IPS-20b (cell line): ENCODE measurements around the gene AVPR2.

Experiments
- H3K27ac ChIP-seq: one replicate; pipeline ENCODE4 v1.5.1; 2013; ENCODE audit warnings: low read length
- H3K27me3 ChIP-seq: 2 replicates; pipeline ENCODE4 v1.6.1; 2013; ENCODE audit warnings: mild to moderate bottlenecking, low read length, inconsistent platforms; ENCODE audit not compliant: insufficient read depth
- H3K36me3 ChIP-seq: 2 replicates; pipeline ENCODE4 v1.6.1; 2013; ENCODE audit warnings: low read depth, mild to moderate bottlenecking, inconsistent platforms, low read length, moderate library complexity; ENCODE audit not compliant: insufficient read depth
- H3K4me1 ChIP-seq: 2 replicates; pipeline ENCODE4 v1.6.1; 2013; ENCODE audit warnings: mild to moderate bottlenecking, control low read depth, inconsistent platforms, low read length, moderate library complexity; ENCODE audit not compliant: insufficient read depth
- H3K4me3 ChIP-seq: 2 replicates; pipeline ENCODE4 v1.5.1; 2013; ENCODE audit warnings: mild to moderate bottlenecking, low read length, inconsistent platforms
- H3K9ac ChIP-seq: 2 replicates; pipeline ENCODE4 v1.6.1; 2013; ENCODE audit warnings: low read depth, mild to moderate bottlenecking, inconsistent platforms, low read length, moderate library complexity
- H3K9me3 ChIP-seq: 2 replicates; pipeline ENCODE4 v1.6.1; 2013; ENCODE audit warnings: mild to moderate bottlenecking, low read depth, low read length, inconsistent platforms; ENCODE audit not compliant: insufficient read depth

AVPR2 gene

DNA sequence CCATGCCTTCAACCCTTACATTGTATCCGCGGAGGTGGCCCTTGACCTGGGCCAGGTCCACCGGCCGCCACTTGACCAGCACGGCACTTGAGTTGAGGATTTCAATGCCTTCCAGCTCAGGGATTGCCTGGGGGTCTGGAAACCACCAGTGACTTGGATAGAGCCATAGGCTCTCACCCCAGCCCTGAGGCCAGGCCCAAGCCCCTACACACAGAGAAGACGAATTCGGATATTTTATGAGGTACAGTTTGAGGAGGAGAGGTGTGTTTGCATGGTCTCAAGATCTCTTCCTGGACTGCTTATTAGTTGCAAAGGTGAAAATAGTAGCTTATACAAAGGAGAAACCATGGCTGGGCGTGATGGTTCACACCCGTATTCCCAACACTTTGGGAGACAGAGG, 38.8 kb upstream of the AVPR2 start:
- H3K4me1 ChIP-seq = no peaks in the 10 kb centered on the region; the same call in 1 of the 2 replicates
- H3K27me3 ChIP-seq = no peaks in the 10 kb centered on the region
- no peak overlapping the region for H3K4me3 ChIP-seq
- no peaks in the 10 kb centered on the region for H3K9me3 ChIP-seq
- no peak overlapping the region for H3K27ac ChIP-seq
- no peak overlapping the region for H3K9ac ChIP-seq
- H3K36me3 ChIP-seq = no peaks in the 10 kb centered on the region

DNA sequence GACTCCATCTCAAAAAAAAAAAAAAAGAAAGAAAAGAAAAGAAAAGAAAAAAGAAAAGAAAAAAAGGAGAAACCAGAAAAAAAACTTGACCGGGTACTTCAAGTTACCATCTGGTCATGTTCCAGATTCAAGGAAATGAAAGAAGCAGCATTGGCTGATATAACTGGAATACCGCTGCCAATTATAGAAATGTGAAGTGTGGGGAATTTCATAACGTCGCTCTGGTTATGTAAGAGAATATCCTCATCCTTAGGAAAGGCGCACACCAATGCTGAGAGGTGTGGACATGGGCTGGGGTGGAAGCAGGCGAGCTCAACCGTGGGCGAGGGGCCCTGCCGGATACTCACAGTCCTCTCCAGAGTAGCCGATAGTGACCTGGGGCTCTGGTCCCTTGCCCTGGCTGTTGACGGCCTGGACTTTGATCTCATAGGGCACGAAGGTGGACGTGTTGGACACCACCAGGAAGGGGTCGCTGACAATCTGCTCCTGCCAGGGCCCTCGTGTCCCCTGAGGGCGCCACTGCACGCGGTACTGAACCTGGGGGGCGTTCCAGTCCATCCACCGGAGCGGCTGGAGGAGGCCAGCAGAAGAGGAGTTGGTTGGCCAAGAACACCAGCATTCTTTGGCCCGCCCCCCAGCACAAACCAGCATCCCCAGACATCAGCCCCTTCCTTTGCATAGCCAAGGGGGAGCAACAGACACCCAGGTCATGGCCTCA, 38.0 kb upstream of the AVPR2 start:
- no peak overlapping the region for H3K9ac ChIP-seq
- H3K4me1 ChIP-seq = no peaks in the 10 kb centered on the region; the same call in 1 of the 2 replicates
- no peaks in the 10 kb centered on the region for H3K36me3 ChIP-seq
- no peaks in the 10 kb centered on the region for H3K27me3 ChIP-seq
- no peaks in the 10 kb centered on the region for H3K9me3 ChIP-seq
- no peak overlapping the region for H3K4me3 ChIP-seq
- no peak overlapping the region for H3K27ac ChIP-seq

DNA sequence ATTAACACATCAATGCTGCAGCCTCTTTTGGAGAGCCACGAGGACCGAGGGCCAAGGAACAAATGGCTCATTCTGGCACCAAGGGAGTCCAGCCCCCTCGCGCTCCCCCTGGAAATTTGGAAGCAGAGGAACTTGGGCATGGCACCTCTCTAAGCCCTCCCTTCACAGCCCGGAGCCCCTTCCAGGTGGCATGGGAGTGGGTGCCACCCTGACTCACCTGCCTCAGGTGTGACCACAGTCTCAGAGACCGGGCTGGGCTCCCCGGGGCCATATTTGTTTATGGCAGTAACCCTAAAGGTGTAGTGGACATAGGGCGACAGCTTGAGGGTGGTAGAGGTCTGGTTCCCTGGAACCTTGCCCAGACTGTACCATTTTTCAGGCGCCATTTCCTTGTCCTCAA, 37.3 kb upstream of the AVPR2 start:
- no peaks in the 10 kb centered on the region for H3K9me3 ChIP-seq
- H3K27me3 ChIP-seq = no peaks in the 10 kb centered on the region
- no peaks in the 10 kb centered on the region; the same call in 1 of the 2 replicates for H3K4me1 ChIP-seq
- no peak overlapping the region for H3K9ac ChIP-seq
- no peaks in the 10 kb centered on the region for H3K36me3 ChIP-seq
- no peak overlapping the region for H3K27ac ChIP-seq
- no peak overlapping the region for H3K4me3 ChIP-seq

DNA sequence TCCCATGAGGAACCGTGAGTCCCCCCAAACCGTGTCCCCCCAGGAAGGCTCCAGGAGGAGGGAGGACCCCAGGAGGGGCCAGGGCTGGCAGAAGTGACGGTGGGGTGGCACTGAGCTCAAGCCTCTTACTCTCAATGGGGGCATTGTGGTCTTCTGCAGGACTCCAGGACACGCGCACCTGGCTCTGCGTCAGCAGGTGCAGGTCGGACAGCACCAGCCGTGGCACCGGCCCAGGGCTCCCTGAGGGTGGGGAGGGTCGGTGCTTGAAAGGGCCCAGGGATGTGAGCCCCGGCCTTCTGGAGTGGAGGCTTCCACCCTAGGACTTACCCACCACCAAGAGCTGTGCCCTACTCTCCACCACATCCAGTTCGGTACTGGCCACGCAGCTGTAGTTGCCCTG, 36.8 kb upstream of the AVPR2 start:
- Histone ChIP-seq H3K9ac (no peak overlapping the region), H3K27me3 (no peaks in the 10 kb centered on the region), H3K4me3 (no peak overlapping the region), H3K36me3 (no peaks in the 10 kb centered on the region), H3K4me1 (no peaks in the 10 kb centered on the region; the same call in 1 of the 2 replicates), H3K27ac (no peak overlapping the region), H3K9me3 (no peaks in the 10 kb centered on the region)

DNA sequence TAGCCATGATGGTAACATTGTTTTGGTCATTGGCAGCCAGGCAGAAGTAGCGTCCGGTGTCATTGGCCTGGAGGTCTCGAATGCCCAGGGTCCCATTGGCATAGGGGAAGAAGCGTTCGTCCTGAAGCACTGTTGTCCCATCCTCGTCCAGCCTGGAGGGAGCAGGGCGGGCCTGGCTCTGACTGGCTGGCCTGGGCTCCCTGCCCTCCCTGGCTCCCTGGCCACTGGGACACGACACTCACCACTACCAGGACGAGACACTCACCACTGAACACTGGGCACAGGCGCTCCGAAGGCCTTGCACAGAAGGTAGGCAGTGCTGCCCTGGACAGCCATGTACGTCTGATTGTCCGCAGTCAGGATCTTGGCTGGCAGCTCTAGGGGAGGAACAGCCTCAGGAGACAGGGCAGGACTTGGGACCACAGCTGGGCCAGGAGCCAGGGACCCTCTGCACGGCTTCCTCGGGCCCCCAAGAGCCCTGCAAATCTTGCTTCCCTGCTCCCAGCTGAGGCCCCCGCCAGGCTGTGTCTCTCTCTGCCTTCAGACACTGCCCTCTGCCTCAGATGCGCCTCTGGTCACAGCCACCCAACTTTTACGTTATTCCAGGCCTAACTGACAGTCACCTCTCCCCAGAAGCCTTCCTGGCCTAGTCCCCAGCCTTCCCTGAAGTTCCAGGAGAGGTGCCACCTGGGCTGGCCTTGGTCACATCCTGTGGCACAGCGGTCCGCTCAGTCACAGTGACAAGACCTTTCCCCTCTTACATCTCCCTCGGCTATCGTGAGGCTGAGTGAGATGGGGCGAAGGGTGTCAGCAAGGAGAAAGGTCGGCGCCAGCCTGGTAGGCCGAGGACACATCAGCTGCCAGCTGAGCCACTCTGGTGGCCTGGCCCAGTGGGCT, 35.6 kb upstream of the AVPR2 start:
- H3K27ac ChIP-seq = no peak overlapping the region
- H3K4me3 ChIP-seq = no peak overlapping the region
- H3K9ac ChIP-seq = no peak overlapping the region
- H3K36me3 ChIP-seq = no peaks in the 10 kb centered on the region
- no peaks in the 10 kb centered on the region for H3K9me3 ChIP-seq
- no peaks in the 10 kb centered on the region for H3K4me1 ChIP-seq
- no peaks in the 10 kb centered on the region for H3K27me3 ChIP-seq

DNA sequence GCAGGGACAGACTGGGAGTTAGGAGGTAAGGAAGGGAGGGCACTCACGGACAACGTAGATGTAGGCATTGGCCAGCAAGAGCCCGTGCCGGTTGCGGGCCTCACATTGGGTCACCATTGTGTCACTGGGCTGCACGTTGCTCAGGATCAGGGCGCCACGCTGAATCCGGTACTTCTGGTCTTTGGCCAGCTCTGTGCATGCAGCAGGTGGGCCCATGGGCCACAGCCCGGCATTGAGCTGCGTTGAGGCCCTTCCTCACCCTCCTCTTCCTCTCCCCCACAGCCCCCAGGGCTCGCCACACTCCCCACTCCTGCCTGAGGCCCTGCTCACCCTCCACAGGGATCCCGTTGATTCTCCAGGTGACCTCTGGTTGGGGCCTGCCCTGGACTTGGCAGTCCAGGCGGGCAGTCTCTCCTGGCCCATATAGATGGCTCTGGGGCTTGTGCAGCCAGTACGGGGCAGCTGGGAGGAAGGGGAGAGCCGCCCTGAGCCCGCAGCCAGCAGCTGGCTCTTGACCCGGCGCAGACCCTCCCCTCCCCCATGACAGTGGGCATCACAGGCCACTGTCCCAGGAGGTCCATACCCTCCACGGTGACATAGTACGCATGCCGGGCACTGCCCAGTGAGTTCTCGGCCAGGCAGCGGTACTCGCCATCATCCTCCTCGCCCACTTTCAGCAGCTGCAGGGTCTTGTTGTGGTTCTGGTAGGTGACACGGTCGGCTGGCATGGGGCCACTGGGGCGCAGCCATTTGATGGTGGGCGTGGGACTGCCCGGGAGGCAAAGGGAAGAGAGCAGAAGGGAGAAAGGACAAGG, 34.8 kb upstream of the AVPR2 start:
- Histone ChIP-seq H3K36me3 (no peaks in the 10 kb centered on the region), H3K9me3 (no peaks in the 10 kb centered on the region), H3K4me1 (no peaks in the 10 kb centered on the region), H3K9ac (no peak overlapping the region), H3K4me3 (no peak overlapping the region), H3K27me3 (no peaks in the 10 kb centered on the region), H3K27ac (no peak overlapping the region)

DNA sequence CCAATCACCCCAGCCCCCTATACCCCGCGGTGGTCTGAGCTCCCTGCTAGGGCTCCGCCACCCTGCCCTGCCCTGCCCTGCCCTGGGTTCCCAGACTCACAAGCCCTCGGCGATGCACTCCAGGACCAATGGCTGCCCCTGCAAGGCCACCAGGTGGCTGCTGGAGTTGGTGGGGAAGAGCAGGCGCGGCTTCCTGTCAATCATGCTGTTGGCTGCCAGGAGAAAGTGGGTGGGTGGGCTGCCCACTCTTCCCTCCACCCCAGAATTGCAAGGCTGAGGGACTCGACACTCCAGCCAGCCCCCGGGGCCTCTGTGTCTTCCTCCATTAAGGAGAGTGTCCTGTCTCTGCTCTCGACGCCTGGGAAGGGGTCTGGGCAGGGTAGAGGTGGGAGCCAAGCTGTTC, 34.2 kb upstream of the AVPR2 start:
- Histone ChIP-seq H3K4me1 (no peaks in the 10 kb centered on the region), H3K4me3 (no peak overlapping the region), H3K36me3 (no peaks in the 10 kb centered on the region), H3K27me3 (no peaks in the 10 kb centered on the region), H3K9me3 (no peaks in the 10 kb centered on the region), H3K27ac (no peak overlapping the region), H3K9ac (no peak overlapping the region)

DNA sequence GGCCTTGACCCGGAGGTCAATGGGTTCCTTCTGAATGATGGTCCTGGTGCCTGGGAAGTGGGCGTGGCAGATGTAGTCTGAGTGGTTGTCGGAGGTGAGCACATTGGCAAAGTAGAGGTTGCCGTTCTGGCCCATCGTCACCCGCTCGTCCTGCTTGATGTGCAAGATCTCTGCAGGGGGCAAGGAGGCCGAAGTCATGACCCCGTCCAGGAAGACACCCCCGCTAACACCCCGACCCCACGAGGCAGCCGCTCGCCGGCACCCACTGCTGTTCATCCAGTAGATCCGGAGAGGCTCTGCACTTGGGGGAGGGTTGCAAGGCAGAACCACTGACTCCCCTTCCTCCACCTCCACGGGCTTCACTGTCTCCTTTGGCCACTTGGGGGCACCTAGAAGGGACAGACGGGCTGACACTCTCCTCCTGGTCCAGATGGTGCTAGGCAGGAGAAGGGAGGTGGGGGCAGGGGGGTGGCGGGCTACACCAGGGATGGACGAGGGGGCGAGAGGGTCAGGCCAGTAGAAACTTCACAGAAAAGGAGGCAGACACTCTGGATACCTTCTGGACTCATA, 33.6 kb upstream of the AVPR2 start:
- Histone ChIP-seq H3K9ac (no peak overlapping the region), H3K36me3 (no peaks in the 10 kb centered on the region), H3K4me1 (no peaks in the 10 kb centered on the region), H3K4me3 (no peak overlapping the region), H3K9me3 (no peaks in the 10 kb centered on the region), H3K27me3 (no peaks in the 10 kb centered on the region), H3K27ac (no peak overlapping the region)

DNA sequence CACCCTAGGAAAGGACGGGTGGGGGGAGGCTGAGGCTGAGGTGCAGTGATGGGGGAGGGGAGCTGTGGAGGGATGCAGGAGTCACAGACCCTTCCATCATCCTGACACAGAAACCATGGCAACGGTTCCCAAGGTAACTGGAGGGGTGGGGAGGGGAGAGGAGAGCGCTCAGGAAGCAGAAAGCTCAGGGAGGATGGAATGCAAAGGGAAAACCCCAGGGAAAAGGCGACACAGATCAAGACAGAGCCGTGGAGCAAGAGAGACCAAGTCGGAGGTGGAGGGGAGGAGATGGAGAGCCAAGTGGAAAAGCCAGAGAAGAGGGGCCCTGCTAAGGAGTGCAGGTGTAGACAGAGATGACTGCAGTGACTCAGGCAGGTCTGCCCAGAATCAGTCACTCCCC, 33.0 kb upstream of the AVPR2 start:
- Histone ChIP-seq H3K4me1 (peaks cover 3% of the 10 kb centered on the region; the same call in 1 of the 2 replicates), H3K9me3 (no peaks in the 10 kb centered on the region), H3K9ac (no peak overlapping the region), H3K27me3 (0 out of 2 replicates have a peak, but pooled peaks cover 3% of the 10 kb centered on the region), H3K4me3 (no peak overlapping the region), H3K27ac (no peak overlapping the region), H3K36me3 (no peaks in the 10 kb centered on the region)

DNA sequence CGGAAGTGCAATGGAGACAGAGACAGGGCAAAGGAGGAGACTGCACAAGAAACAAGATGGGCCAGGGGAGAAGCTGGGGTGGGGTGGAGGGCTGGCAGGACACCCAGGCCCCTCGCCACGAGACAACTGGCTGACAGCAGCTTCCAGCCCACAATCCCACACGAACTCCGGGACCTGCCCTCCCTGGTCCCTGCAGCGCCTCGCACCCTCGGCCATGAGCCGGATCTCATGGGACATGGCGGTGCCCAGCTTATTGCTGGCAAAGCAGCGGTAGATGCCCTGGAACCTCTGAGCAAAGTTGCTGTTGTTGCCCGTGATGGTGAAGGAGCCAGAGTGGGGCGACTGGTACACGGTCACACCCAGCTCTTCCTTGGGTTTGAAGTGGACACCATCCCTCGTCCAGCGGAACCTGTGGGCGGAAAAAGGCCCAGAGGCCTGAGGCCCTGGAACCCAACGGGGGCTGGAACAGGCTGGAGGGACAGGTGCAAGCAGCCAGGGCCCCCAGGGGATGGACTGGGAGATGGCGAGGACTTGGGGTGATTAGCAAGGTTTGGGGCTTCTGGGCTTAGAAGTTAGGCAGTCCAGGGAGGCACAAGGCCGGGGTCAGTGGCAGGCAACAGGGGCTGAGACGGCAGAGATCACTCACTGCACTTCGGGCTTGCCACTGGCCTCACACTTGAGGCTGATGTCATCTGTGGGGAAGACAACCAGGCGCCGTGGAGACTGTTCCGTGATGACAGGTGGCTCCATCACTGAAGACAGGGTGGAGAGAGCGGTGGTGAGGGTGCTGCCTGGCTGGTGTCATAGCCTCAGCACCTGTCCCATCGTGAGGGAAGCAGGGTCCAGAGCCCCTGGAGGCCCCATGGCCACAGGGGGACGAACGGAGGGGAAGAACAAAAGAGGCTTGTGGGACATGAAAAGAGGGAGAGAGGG, 32.3 kb upstream of the AVPR2 start:
- H3K4me1 ChIP-seq = peaks cover 3% of the 10 kb centered on the region; the same call in 1 of the 2 replicates
- H3K27me3 ChIP-seq = 0 out of 2 replicates have a peak, but pooled peaks cover 3% of the 10 kb centered on the region

More for the DNA sequence above, 32.3 kb upstream of the AVPR2 start:
- no peaks in the 10 kb centered on the region for H3K36me3 ChIP-seq
- no peak overlapping the region for H3K9ac ChIP-seq
- H3K27ac ChIP-seq = no peak overlapping the region
- no peak overlapping the region for H3K4me3 ChIP-seq
- H3K9me3 ChIP-seq = no peaks in the 10 kb centered on the region
